ENCODE results near the gene SH3BP1.

The SH3BP1 gene

DNA sequence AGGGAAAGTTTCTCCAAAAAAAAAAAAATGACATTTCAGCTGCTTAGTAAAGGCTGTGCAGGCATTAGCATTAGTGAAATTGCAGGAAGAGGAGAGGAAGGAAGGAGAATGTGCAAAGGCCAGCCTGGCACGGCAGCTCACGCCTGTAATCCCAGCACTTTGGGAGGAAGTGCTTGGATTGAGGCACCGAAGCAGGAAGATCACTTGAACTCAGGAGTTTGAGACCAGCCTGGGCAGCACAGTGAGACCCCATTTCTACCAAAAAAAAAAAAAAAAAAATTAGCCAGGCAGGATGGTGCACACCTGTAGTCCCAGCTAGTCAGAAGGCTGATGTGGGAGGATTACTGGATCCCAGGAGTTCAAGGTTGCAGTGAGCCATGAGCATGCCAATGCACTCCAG, 65.2 kb downstream of the SH3BP1 start:
- DNase-seq (ENCODE audit: extremely low read depth in 1 of 2, low read depth in 1 of 2), result no peak

DNA sequence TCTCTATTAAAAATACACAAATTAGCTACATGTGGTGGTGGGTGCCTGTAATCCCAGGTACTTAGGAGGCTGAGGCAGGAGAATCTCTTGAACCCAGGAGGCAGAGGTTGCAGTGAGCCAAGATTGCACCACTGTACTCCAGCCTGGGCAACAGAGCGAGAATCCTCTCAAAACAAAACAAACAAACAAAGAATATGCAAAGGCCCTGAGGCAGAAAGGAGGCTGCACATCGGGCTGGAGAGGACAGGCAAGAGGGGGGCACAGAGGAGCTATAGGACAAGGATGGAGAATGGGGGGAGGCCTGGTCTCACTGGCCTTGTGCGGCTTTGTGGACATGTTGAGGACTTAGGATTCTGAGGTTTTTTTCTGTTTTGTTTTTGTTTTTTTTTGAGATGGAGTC, 65.7 kb downstream of the SH3BP1 start:
- no peak for DNase-seq (ENCODE audit: extremely low read depth in 1 of 2, low read depth in 1 of 2)

Data from stimulated activated CD8-positive, alpha-beta memory T cell treated with anti-CD3 and anti-CD28 coated beads, Interleukin-7, amount 100 ng/mL, for 48 hours (primary cell).